ENCODE measurements around the gene EEF1AKMT3. TPM values are rescaled to one million over a fixed set of nuclear protein-coding genes. Genes with fewer than 3 reads are reported as not detected.
A peak's percentile ranks its signal among the peaks of the same experiment; 100 is the strongest.

Gene EEF1AKMT3
- total and polyA plus RNA-seq, 9 of the 15 experiments (the other 6 are each of a cell fraction or from before 2014, with no cell fraction given), result 4.1 to 17.2 (median 7.9) TPM

DNA sequence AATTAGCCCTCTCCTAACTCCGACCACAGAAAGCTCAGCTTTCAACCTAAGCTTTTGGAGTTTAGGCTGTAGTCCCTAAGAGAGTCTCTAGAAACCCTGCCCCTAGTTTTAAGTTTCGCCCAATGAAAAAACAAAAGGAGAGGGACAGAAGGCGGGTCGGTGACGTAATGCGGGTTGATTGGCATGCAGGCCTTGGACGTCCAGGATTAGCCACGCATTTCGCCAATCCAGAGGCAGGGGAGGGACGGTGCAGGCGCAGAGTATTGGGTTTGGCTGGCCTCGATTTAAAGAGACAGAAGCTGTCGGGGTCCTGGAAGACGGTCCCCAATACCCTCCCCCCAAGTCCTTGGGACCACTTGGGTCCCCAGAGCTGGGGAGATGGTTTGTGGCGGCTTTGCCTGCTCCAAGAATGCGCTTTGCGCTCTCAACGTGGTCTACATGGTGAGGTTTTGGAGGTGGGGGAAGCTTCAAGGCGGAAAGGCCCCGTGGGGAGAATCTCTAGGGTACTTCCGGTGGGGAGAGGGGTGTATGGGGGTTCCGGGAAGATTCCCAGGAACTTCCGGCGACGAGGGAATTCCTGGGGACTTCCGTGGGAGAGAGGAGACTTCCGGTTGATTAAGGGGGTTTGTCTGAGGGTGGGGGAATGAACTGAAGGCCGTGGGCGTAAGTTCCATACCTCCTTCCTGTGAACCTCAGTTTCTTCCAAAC lies 27.5 kb upstream of the EEF1AKMT3 start, which contains the start of gene TSPAN31 (continued):
- TF ChIP-seq ZBTB11 (CRISPR knock-in tag; IDR thresholded peaks at IDR 0.05) (peak in 2 of 3 experiments; percentile 43 to 88; a peak in 3 of 6 replicates), TFAP4 (CRISPR knock-in tag; IDR thresholded peaks at IDR 0.05; ENCODE audit: borderline replicate concordance) (peak; percentile 64; the same call in 1 of the 2 replicates), PTBP1 (IDR thresholded peaks at IDR 0.05; ENCODE audit: low read depth, low read length) (0 out of 2 replicates have a peak, but pooled peaks have one; percentile 5), NFRKB (IDR thresholded peaks at IDR 0.05; ENCODE audit: low read depth) (peak; percentile 64; the same call in 1 of the 2 replicates), GTF2B (IDR thresholded peaks at IDR 0.05; ENCODE audit: extremely low read depth, insufficient read length) (no peak), HMG20B (CRISPR knock-in tag; IDR thresholded peaks at IDR 0.05) (no peak), ARID3A (IDR thresholded peaks at IDR 0.05; ENCODE audit: borderline replicate concordance, low read depth, low read length) (no peak)
- TF ChIP-seq, protein P1, sequence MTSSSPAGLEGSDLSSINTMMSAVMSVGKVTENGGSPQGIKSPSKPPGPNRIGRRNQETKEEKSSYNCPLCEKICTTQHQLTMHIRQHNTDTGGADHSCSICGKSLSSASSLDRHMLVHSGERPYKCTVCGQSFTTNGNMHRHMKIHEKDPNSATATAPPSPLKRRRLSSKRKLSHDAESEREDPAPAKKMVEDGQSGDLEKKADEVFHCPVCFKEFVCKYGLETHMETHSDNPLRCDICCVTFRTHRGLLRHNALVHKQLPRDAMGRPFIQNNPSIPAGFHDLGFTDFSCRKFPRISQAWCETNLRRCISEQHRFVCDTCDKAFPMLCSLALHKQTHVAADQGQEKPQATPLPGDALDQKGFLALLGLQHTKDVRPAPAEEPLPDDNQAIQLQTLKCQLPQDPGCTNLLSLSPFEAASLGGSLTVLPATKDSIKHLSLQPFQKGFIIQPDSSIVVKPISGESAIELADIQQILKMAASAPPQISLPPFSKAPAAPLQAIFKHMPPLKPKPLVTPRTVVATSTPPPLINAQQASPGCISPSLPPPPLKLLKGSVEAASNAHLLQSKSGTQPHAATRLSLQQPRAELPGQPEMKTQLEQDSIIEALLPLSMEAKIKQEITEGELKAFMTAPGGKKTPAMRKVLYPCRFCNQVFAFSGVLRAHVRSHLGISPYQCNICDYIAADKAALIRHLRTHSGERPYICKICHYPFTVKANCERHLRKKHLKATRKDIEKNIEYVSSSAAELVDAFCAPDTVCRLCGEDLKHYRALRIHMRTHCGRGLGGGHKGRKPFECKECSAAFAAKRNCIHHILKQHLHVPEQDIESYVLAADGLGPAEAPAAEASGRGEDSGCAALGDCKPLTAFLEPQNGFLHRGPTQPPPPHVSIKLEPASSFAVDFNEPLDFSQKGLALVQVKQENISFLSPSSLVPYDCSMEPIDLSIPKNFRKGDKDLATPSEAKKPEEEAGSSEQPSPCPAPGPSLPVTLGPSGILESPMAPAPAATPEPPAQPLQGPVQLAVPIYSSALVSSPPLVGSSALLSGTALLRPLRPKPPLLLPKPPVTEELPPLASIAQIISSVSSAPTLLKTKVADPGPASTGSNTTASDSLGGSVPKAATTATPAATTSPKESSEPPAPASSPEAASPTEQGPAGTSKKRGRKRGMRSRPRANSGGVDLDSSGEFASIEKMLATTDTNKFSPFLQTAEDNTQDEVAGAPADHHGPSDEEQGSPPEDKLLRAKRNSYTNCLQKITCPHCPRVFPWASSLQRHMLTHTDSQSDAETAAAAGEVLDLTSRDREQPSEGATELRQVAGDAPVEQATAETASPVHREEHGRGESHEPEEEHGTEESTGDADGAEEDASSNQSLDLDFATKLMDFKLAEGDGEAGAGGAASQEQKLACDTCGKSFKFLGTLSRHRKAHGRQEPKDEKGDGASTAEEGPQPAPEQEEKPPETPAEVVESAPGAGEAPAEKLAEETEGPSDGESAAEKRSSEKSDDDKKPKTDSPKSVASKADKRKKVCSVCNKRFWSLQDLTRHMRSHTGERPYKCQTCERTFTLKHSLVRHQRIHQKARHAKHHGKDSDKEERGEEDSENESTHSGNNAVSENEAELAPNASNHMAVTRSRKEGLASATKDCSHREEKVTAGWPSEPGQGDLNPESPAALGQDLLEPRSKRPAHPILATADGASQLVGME (CRISPR knock-in tag; IDR thresholded peaks at IDR 0.05), result no peak
- TF ChIP-seq, protein P2, sequence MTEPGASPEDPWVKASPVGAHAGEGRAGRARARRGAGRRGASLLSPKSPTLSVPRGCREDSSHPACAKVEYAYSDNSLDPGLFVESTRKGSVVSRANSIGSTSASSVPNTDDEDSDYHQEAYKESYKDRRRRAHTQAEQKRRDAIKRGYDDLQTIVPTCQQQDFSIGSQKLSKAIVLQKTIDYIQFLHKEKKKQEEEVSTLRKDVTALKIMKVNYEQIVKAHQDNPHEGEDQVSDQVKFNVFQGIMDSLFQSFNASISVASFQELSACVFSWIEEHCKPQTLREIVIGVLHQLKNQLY (CRISPR knock-in tag; conservative IDR thresholded peaks at IDR 0.05), result peak in 1 of 2 experiments; percentile 20; a peak in 1 of 4 replicates
- TF ChIP-seq, protein P3, sequence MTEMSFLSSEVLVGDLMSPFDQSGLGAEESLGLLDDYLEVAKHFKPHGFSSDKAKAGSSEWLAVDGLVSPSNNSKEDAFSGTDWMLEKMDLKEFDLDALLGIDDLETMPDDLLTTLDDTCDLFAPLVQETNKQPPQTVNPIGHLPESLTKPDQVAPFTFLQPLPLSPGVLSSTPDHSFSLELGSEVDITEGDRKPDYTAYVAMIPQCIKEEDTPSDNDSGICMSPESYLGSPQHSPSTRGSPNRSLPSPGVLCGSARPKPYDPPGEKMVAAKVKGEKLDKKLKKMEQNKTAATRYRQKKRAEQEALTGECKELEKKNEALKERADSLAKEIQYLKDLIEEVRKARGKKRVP (CRISPR knock-in tag; IDR thresholded peaks at IDR 0.05), result no peak

Data from K562 (cell line).